Activated CD4-positive, alpha-beta T cell treated with anti-CD3 and anti-CD28 coated beads, Interleukin-2, amount 10 ng/mL, durations not matched to agents 24 days and 14 days (primary cell): ENCODE measurements around the gene GRAMD2B. TPM values are rescaled to one million over a fixed set of nuclear protein-coding genes. Genes with fewer than 3 reads are reported as not detected.
"Not testable (repeated sequence)": the region's sequence is repeated elsewhere in the genome, so short reads cannot be mapped to it uniquely, and the experiment has no call there.

Experiments
- DNase-seq: peaks from one replicate; pipeline ENCODE4 v3.0.0; 2022
- H3K27ac Mint-ChIP-seq: one replicate; pipeline ENCODE4 v1.8.0; 2022; ENCODE audit warnings: mild to moderate bottlenecking, mixed read lengths
- H3K27me3 Mint-ChIP-seq: one replicate; pipeline ENCODE4 v1.8.0; 2022; ENCODE audit warnings: mixed read lengths
- H3K36me3 Mint-ChIP-seq: one replicate; pipeline ENCODE4 v1.8.0; 2022; ENCODE audit warnings: low read depth, mild to moderate bottlenecking, mixed read lengths
- H3K4me1 Mint-ChIP-seq: one replicate; pipeline ENCODE4 v1.8.0; 2021; ENCODE audit warnings: mixed read lengths
- H3K4me3 Mint-ChIP-seq: one replicate; pipeline ENCODE4 v1.8.0; 2022; ENCODE audit warnings: mild to moderate bottlenecking, moderate library complexity, mixed read lengths
- H3K9me3 Mint-ChIP-seq: one replicate; pipeline ENCODE4 v1.8.0; 2021; ENCODE audit warnings: mixed read lengths
- intact Hi-C: fragments of 100-400 bp; cut with micrococcal nuclease; formaldehyde crosslinking; loops from one replicate; pipeline ENCODE4 v1.15.1; 2023
- total RNA-seq: library from RNA; stranded (reverse); gene quantifications from 2 replicates; pipeline ENCODE4 v1.2.3, GENCODE V29; 2022

The GRAMD2B gene
- total RNA-seq, 1 donor from 2014 or later, result 10.8 TPM

DNA sequence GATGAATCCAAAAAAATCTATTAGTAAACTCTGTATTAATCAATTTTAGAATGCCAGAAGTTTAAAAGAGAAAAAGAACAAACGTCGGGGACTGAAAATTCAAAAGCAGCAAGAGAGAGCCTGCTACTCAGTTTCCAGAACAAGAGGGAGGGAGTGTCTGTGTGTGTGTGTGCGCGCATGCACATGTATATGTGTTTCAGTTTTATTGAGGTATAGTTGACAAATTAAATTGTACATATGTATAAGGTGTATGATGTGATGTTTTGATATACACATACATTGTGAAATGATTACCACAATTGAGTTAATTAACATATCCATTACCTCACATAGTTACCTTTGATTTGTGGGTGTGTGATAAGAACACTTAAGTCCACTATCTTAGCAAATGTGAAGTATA is 27.6 kb upstream of the GRAMD2B start:
- H3K27me3 Mint-ChIP-seq, result peaks cover 1% of the 10 kb centered on the region
- no peaks in the 10 kb centered on the region for H3K4me1 Mint-ChIP-seq
- peaks cover 9% of the 10 kb centered on the region for H3K9me3 Mint-ChIP-seq
- DNase-seq, result no peak
- H3K4me3 Mint-ChIP-seq, result no peak overlapping the region
- H3K36me3 Mint-ChIP-seq, result no peaks in the 10 kb centered on the region
- intact Hi-C loops, result no loop called here
- H3K27ac Mint-ChIP-seq, result no peak overlapping the region

GRCh38 chr5:126396721-126397120 is 26.5 kb upstream of the GRAMD2B start:
- H3K4me3 Mint-ChIP-seq, H3K4me1 Mint-ChIP-seq, H3K27ac Mint-ChIP-seq, intact Hi-C loops, H3K36me3 Mint-ChIP-seq, DNase-seq, H3K27me3 Mint-ChIP-seq: not testable (repeated sequence)
- H3K9me3 Mint-ChIP-seq, result peaks cover 14% of the 10 kb centered on the region

- Mint-ChIP-seq H3K27me3 (peaks cover 3% of the 10 kb centered on the region), H3K4me3 (no peak overlapping the region), H3K4me1 (no peaks in the 10 kb centered on the region), H3K27ac (no peak overlapping the region), H3K9me3 (peaks cover 14% of the 10 kb centered on the region), H3K36me3 (no peaks in the 10 kb centered on the region)
- intact Hi-C loops, result no loop called here
- no peak for DNase-seq
Observed at GRCh38 chr5:126398791-126399190, 24.4 kb upstream of the GRAMD2B start.

DNA sequence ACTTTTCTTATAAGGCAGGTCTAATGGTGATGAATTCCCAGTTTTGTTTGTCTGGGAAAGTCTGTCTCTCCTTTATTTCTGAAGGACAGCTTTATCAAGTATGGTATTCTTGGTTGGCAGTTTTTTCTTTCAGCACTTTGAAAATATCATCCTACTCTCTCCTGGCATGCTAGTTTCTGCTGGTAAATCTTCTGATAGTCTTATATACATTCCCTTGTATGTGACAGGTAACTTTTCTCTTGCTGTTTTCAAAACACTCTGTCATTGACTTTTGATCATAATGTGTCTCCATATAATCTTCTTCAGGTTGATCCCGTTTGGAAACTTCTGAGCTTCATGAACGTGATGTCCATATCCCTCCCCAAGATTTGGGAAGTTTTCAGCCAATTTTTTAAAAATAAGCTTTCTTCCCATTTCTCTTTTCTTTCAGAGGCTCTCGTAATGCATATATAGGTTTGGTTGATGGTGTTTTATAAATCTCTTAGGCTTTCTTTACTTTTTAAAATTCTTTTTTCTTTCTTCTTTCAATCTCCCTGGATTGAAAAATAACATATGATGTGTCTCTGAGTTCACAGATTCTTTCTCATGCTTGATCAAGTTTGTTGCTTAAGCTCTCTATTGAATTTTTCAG is 22.5 kb upstream of the GRAMD2B start:
- Mint-ChIP-seq H3K4me3 (no peak overlapping the region), H3K4me1 (no peaks in the 10 kb centered on the region), H3K9me3 (peaks cover 18% of the 10 kb centered on the region), H3K36me3 (no peaks in the 10 kb centered on the region), H3K27me3 (peaks cover 10% of the 10 kb centered on the region), H3K27ac (no peak overlapping the region)
- intact Hi-C loops, result no loop called here
- no peak for DNase-seq

DNA sequence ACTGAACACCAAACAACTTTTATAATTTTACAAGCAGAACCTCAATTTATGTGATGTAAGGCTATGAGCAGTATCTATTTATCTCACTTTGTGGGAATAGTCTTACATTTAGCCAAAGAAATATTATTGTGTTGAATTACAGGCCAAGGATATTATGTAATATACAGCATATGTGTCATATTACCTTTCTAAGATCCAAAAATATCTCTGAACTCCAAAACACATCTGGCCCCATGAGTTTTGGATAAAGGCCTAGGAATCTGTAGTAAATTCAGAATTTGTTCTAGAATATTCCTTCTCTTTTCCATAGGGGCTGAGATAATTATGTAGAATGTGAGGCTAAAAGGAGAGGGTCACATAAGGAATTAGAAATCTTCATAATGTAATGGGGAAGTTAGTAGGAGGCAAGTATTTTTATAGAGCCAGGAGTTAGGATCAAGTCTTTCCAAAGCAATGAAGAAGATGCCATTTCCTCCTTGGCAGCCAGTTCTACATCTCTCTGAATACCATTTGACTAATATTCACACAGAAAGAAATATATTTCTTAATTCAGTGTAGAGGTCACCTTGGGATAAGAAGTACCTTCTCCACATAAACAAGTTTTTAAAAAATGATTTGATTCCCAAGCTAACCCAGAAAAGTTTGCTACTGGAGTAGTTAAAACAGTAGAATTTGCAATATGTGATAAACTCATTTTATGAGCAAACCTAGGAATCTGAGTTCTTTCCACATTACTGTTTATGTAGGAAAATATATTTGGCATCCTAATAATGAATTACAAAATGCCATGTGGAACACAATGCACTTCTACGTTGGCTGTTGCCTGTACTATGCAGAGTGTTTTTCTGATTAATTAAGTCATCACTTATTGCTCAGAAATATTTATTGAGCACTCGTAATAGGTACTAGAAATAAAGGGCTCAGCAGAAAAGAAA is 20.3 kb upstream of the GRAMD2B start:
- peaks cover 18% of the 10 kb centered on the region for H3K9me3 Mint-ChIP-seq
- no peaks in the 10 kb centered on the region for H3K36me3 Mint-ChIP-seq
- no peaks in the 10 kb centered on the region for H3K4me1 Mint-ChIP-seq
- H3K4me3 Mint-ChIP-seq, result no peak overlapping the region
- intact Hi-C loops, result no loop called here
- no peak for DNase-seq
- no peak overlapping the region for H3K27ac Mint-ChIP-seq
- H3K27me3 Mint-ChIP-seq, result peaks cover 14% of the 10 kb centered on the region

DNA sequence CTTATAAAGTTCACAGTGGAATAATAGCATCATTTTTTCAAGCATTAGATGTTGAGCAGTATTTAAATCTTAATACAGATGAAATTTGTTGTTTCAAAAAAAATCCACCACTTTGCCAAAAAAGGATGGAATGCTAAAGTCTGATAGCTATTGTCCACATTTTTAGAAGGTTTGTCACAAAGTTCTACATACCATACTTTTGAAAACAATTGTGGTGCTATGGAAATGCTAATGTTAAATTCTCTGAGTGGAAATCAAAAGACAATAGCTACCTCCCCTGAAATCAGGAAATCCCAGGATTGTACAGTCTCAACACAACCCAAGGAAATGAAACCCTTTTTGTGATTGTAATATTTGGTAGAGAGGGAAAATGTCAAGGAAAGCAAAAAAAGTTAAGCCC is 19.3 kb upstream of the GRAMD2B start:
- intact Hi-C loops, result no loop called here
- no peak overlapping the region for H3K27ac Mint-ChIP-seq
- H3K27me3 Mint-ChIP-seq, result peaks cover 13% of the 10 kb centered on the region
- peaks cover 18% of the 10 kb centered on the region for H3K9me3 Mint-ChIP-seq
- no peak for DNase-seq
- no peaks in the 10 kb centered on the region for H3K36me3 Mint-ChIP-seq
- no peaks in the 10 kb centered on the region for H3K4me1 Mint-ChIP-seq
- no peak overlapping the region for H3K4me3 Mint-ChIP-seq

DNA sequence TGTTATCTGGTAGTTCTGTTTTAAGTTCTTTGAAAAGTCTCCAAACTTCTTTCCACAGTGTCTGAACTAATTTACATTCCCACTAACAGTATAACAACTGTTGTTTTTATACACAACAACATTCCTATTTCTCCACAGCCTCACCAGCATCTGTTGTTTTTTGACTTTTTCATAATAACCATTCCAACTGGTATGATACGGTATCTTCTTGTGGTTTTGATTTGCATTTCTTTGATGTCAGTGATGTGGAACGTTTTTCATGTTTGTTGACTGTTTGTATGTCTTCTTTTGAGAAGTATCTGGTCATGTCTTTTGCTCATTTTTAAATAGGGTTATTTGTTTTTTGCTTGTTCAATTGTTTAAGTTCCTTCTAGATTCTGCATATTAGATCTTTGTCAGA is 12.6 kb upstream of the GRAMD2B start:
- H3K9me3 Mint-ChIP-seq, result peaks cover 9% of the 10 kb centered on the region
- DNase-seq, result no peak
- no peak overlapping the region for H3K27ac Mint-ChIP-seq
- peaks cover 21% of the 10 kb centered on the region for H3K27me3 Mint-ChIP-seq
- no peaks in the 10 kb centered on the region for H3K36me3 Mint-ChIP-seq
- intact Hi-C loops, result no loop called here
- no peak overlapping the region for H3K4me3 Mint-ChIP-seq
- peaks cover 5% of the 10 kb centered on the region for H3K4me1 Mint-ChIP-seq

GRCh38 chr5:126413856-126414255 is 9.4 kb upstream of the GRAMD2B start:
- no peaks in the 10 kb centered on the region for H3K36me3 Mint-ChIP-seq
- H3K9me3 Mint-ChIP-seq, result peaks cover 9% of the 10 kb centered on the region
- intact Hi-C loops, result no loop called here
- peaks cover 7% of the 10 kb centered on the region for H3K4me1 Mint-ChIP-seq
- H3K27me3 Mint-ChIP-seq, result peaks cover 17% of the 10 kb centered on the region
- no peak overlapping the region for H3K4me3 Mint-ChIP-seq
- H3K27ac Mint-ChIP-seq, result no peak overlapping the region
- DNase-seq, result no peak

GRCh38 chr5:126414874-126415502 is 8.2 kb upstream of the GRAMD2B start:
- no peak overlapping the region for H3K4me3 Mint-ChIP-seq
- peaks cover 9% of the 10 kb centered on the region for H3K4me1 Mint-ChIP-seq
- H3K9me3 Mint-ChIP-seq, result peaks cover 9% of the 10 kb centered on the region
- no peak for DNase-seq
- intact Hi-C loops, result no loop called here
- no peaks in the 10 kb centered on the region for H3K36me3 Mint-ChIP-seq
- H3K27me3 Mint-ChIP-seq, result peaks cover 17% of the 10 kb centered on the region
- no peak overlapping the region for H3K27ac Mint-ChIP-seq

GRCh38 chr5:126415789-126416188 is 7.4 kb upstream of the GRAMD2B start:
- Mint-ChIP-seq H3K4me3 (no peak overlapping the region), H3K36me3 (no peaks in the 10 kb centered on the region), H3K27ac (no peak overlapping the region), H3K9me3 (peaks cover 4% of the 10 kb centered on the region), H3K27me3 (peaks cover 16% of the 10 kb centered on the region), H3K4me1 (peaks cover 7% of the 10 kb centered on the region)
- DNase-seq, result no peak
- intact Hi-C loops, result no loop called here

DNA sequence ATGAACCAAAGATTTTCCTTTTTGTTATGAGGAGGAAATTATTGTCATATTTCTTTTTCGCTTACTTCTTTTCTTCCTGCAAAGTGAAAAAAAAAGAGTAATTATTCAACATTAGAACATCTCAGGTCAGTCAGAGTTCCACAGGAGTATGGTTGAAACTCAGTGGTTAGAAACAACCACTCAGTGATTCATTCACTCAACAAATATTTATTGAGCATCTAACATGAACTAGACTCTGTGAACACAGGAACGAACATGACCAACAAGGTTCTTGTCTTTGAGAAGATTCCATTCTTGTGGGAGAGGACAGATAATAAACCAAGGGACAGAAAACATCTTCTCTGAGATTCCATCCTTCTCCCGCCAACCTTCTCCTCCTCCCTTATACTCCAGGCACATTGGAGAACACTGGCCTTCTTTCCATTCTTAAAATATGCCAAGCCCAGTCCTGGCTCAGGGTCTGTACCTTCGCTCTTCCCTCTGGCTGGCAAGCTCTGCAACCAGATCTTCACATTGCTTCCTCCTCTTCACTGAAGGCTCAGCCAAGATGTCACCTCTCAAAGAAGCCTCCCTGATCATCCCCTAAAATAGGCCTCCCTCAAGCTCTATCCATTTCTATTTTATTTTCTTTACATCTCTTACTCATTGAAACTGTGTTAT is 6.8 kb upstream of the GRAMD2B start:
- Mint-ChIP-seq H3K27me3 (peaks cover 13% of the 10 kb centered on the region), H3K4me1 (peaks cover 4% of the 10 kb centered on the region), H3K4me3 (no peak overlapping the region), H3K36me3 (no peaks in the 10 kb centered on the region), H3K27ac (no peak overlapping the region), H3K9me3 (no peaks in the 10 kb centered on the region)
- DNase-seq, result no peak
- intact Hi-C loops, result no loop called here

DNA sequence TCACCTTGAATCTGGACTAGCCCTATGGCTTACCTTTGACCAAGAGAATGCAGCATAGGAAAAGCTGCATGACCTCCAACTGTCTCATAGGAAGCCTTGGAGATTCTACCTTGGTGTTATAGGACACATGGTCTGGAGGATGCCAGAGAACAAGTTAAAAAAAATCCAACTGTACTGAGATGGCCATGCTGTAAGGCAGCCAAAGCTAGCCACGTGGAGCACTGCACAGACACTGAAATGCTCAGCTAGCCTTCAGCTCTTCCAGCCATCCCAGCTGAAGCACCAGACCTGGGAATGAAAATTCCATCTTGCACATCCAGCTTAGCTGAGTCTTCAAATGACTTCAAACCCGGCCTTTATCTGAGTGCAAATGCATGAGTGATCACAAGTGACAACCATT is 6.0 kb upstream of the GRAMD2B start:
- Mint-ChIP-seq H3K9me3 (no peaks in the 10 kb centered on the region), H3K27me3 (peaks cover 13% of the 10 kb centered on the region), H3K4me3 (no peak overlapping the region), H3K27ac (no peak overlapping the region), H3K4me1 (peaks cover 4% of the 10 kb centered on the region), H3K36me3 (no peaks in the 10 kb centered on the region)
- intact Hi-C loops, result no loop called here
- no peak for DNase-seq

GRCh38 chr5:126419102-126419501 is 4.1 kb upstream of the GRAMD2B start:
- no peaks in the 10 kb centered on the region for H3K36me3 Mint-ChIP-seq
- intact Hi-C loops, result no loop called here
- DNase-seq, result no peak
- no peaks in the 10 kb centered on the region for H3K9me3 Mint-ChIP-seq
- H3K27me3 Mint-ChIP-seq, result peaks cover 4% of the 10 kb centered on the region
- H3K4me1 Mint-ChIP-seq, result peaks cover 13% of the 10 kb centered on the region
- H3K4me3 Mint-ChIP-seq, result no peak overlapping the region
- H3K27ac Mint-ChIP-seq, result no peak overlapping the region

DNA sequence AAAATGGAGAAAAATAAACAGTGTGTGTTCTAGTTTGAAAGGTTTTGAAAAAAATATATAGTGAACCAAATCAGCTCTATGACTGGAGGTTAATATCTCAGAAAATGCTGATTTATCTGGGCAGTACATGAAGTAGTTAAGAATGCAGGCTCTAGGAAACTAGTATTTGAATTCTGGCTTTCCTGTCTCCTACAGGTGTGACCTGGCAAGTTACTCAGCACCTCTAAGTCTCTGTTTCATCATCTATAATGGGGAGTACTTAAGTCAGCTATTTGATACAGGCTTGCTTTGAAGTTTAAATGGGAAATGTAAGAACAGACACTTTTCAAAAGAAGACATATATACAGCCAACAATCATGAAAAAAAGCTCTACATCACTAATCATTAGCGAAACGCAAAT is 5.2 kb downstream of the GRAMD2B start:
- DNase-seq, result no peak
- H3K27ac Mint-ChIP-seq, result no peak overlapping the region
- intact Hi-C loops, result no loop called here
- no peaks in the 10 kb centered on the region for H3K9me3 Mint-ChIP-seq
- H3K4me3 Mint-ChIP-seq, result no peak overlapping the region
- H3K4me1 Mint-ChIP-seq, result peaks cover 20% of the 10 kb centered on the region
- H3K36me3 Mint-ChIP-seq, result peaks cover 19% of the 10 kb centered on the region
- no peaks in the 10 kb centered on the region for H3K27me3 Mint-ChIP-seq
